Astrocyte (in vitro differentiated cells and primary cell): ENCODE results near the gene PPP2R5E. TPM values are rescaled to one million over a fixed set of nuclear protein-coding genes. Genes with fewer than 3 reads are reported as not detected.

Experiments
- DNase-seq: peaks from one replicate; pipeline ENCODE4 v3.0.0-alpha.2; 2010; ENCODE audit warnings: low read depth
- FAIRE-seq: peaks from 2 replicates; lab custom pipeline; 2011; peaks lifted over from hg19 to GRCh38; lab: Jason Lieb, UNC
- H2AFZ ChIP-seq: 2 replicates; pipeline ENCODE4 v1.6.0; 2012; ENCODE audit warnings: low read depth, low read length, inconsistent platforms
- H3K27ac ChIP-seq: 2 replicates; pipeline ENCODE4 v1.5.1; 2011; ENCODE audit warnings: low read depth, low read length, inconsistent platforms
- H3K27me3 ChIP-seq: 2 replicates; pipeline ENCODE4 v1.6.0; 2011; ENCODE audit warnings: low read length, inconsistent platforms; ENCODE audit not compliant: insufficient read depth
- H3K36me3 ChIP-seq: 2 replicates; pipeline ENCODE4 v1.5.1; 2011; ENCODE audit warnings: low read length, inconsistent platforms; ENCODE audit not compliant: insufficient read depth
- H3K4me1 ChIP-seq: 2 replicates; pipeline ENCODE4 v1.5.1; 2011; ENCODE audit warnings: low read length, inconsistent platforms; ENCODE audit not compliant: insufficient read depth
- H3K4me2 ChIP-seq: 2 replicates; pipeline ENCODE4 v1.6.0; 2012; ENCODE audit warnings: low read length, inconsistent platforms
- H3K4me3 ChIP-seq: 2 replicates; pipeline ENCODE4 v1.5.1; 2011; ENCODE audit warnings: low read depth, mild to moderate bottlenecking, low read length, inconsistent platforms; ENCODE audit not compliant: insufficient read depth
- H3K79me2 ChIP-seq: 2 replicates; pipeline ENCODE4 v1.6.0; 2012; ENCODE audit warnings: mild to moderate bottlenecking, low read length, inconsistent platforms; ENCODE audit not compliant: insufficient read depth
- H3K9ac ChIP-seq: 2 replicates; pipeline ENCODE4 v1.6.0; 2012; ENCODE audit warnings: mild to moderate bottlenecking, low read length, inconsistent platforms
- H3K9me3 ChIP-seq: 2 replicates; pipeline ENCODE4 v1.5.1; 2012; ENCODE audit warnings: low read depth, mild to moderate bottlenecking, low read length, inconsistent platforms; ENCODE audit not compliant: insufficient read depth
- H4K20me1 ChIP-seq: 2 replicates; pipeline ENCODE4 v1.6.0; 2012; ENCODE audit warnings: low read length, inconsistent platforms; ENCODE audit not compliant: insufficient read depth
- H3K27ac Mint-ChIP-seq: one replicate; pipeline ENCODE4 v1.8.0; 2021; ENCODE audit warnings: mild to moderate bottlenecking, mixed read lengths; ENCODE audit not compliant: unreplicated experiment
- H3K27me3 Mint-ChIP-seq: one replicate; pipeline ENCODE4 v1.8.0; 2021; ENCODE audit warnings: low read depth, mixed read lengths; ENCODE audit not compliant: unreplicated experiment
- H3K36me3 Mint-ChIP-seq: one replicate; pipeline ENCODE4 v1.8.0; 2021; ENCODE audit warnings: low read depth, mixed read lengths; ENCODE audit not compliant: unreplicated experiment
- H3K4me1 Mint-ChIP-seq: one replicate; pipeline ENCODE4 v1.8.0; 2021; ENCODE audit warnings: low read depth, mixed read lengths; ENCODE audit not compliant: unreplicated experiment
- H3K4me3 Mint-ChIP-seq: one replicate; pipeline ENCODE4 v1.8.0; 2021; ENCODE audit warnings: mild to moderate bottlenecking, moderate library complexity, mixed read lengths; ENCODE audit not compliant: unreplicated experiment
- H3K9me3 Mint-ChIP-seq: one replicate; pipeline ENCODE4 v1.8.0; 2021; ENCODE audit warnings: mild to moderate bottlenecking, mixed read lengths; ENCODE audit not compliant: unreplicated experiment
- EZH2 ChIP-seq: IDR thresholded peaks from 2 replicates; pipeline ENCODE4 v1.6.1; 2012; ENCODE audit warnings: mild to moderate bottlenecking, low read length, inconsistent platforms; ENCODE audit not compliant: insufficient read depth
- total RNA-seq: library from RNA; stranded (reverse); gene quantifications from 2 replicates; pipeline ENCODE4 v1.2.1, GENCODE V29; 2021
- TF ChIP-seq, protein P1 (sequence below): IDR thresholded peaks from 2 replicates; pipeline ENCODE4 v1.5.1; 2011; ENCODE audit warnings: low read depth, mild to moderate bottlenecking, inconsistent platforms, low read length, moderate library complexity; ENCODE audit not compliant: insufficient read depth

The PPP2R5E gene
- total RNA-seq, 1 donor from 2014 or later = 69.3 TPM

- no peak overlapping the region for H3K27ac Mint-ChIP-seq
- TF ChIP-seq, protein P1, sequence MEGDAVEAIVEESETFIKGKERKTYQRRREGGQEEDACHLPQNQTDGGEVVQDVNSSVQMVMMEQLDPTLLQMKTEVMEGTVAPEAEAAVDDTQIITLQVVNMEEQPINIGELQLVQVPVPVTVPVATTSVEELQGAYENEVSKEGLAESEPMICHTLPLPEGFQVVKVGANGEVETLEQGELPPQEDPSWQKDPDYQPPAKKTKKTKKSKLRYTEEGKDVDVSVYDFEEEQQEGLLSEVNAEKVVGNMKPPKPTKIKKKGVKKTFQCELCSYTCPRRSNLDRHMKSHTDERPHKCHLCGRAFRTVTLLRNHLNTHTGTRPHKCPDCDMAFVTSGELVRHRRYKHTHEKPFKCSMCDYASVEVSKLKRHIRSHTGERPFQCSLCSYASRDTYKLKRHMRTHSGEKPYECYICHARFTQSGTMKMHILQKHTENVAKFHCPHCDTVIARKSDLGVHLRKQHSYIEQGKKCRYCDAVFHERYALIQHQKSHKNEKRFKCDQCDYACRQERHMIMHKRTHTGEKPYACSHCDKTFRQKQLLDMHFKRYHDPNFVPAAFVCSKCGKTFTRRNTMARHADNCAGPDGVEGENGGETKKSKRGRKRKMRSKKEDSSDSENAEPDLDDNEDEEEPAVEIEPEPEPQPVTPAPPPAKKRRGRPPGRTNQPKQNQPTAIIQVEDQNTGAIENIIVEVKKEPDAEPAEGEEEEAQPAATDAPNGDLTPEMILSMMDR = no peak
- no peak for TF ChIP-seq EZH2
These were observed 89.7 kb downstream of the PPP2R5E start for GRCh38 chr14:63453443-63453936.

DNA sequence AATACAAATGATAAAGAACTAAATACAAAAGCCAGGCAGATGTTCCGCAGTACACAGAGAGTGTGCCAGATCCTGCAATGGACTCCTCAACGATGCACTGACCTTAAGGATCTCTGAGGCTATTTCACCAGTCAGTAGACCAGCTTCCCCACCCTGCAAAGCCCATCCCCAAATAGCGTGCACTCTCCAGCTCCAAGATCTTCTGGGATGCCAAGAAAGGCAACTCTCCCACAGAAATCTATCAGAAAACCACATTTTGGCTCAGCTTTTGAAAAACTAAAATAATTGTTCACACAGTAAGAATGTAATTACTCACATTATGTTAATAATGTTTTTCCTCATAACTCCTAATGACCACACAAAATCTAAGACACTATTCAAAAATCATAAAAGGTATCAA lies 90.4 kb downstream of the PPP2R5E start:
- no peaks in the 10 kb centered on the region for H3K9me3 ChIP-seq
- H3K4me1 ChIP-seq = peaks cover 15% of the 10 kb centered on the region
- H3K9ac ChIP-seq = no peak overlapping the region
- FAIRE-seq = no peak
- no peak overlapping the region for H3K4me3 ChIP-seq
- no peak for TF ChIP-seq EZH2
- TF ChIP-seq, protein P1 = no peak
- DNase-seq = peak; percentile 66
- H3K79me2 ChIP-seq = peaks cover 80% of the 10 kb centered on the region
- no peak overlapping the region for H2AFZ ChIP-seq
- no peak overlapping the region for H3K4me3 Mint-ChIP-seq
- H4K20me1 ChIP-seq = peaks cover 64% of the 10 kb centered on the region
- no peaks in the 10 kb centered on the region for H3K27me3 ChIP-seq
- H3K27ac ChIP-seq = peak overlapping the region; percentile 52
- no peaks in the 10 kb centered on the region for H3K27me3 Mint-ChIP-seq
- peaks cover 17% of the 10 kb centered on the region for H3K4me1 Mint-ChIP-seq
- H3K36me3 Mint-ChIP-seq = peaks cover 4% of the 10 kb centered on the region
- H3K36me3 ChIP-seq = peaks cover 3% of the 10 kb centered on the region
- no peak overlapping the region for H3K27ac Mint-ChIP-seq
- peak overlapping the region; percentile 8 for H3K4me2 ChIP-seq
- H3K9me3 Mint-ChIP-seq = no peaks in the 10 kb centered on the region

More at GRCh38 chr14:63453443-63453936, 89.7 kb downstream of the PPP2R5E start:
- no peak overlapping the region for H2AFZ ChIP-seq
- peaks cover 3% of the 10 kb centered on the region for H3K36me3 ChIP-seq
- no peak overlapping the region for H3K4me2 ChIP-seq
- peak; percentile 51 for DNase-seq
- no peak for FAIRE-seq
- peaks cover 4% of the 10 kb centered on the region for H3K36me3 Mint-ChIP-seq
- H3K79me2 ChIP-seq = peaks cover 84% of the 10 kb centered on the region
- no peaks in the 10 kb centered on the region for H3K9me3 ChIP-seq
- H3K9ac ChIP-seq = no peak overlapping the region
- H3K27me3 ChIP-seq = no peaks in the 10 kb centered on the region
- H3K4me3 Mint-ChIP-seq = no peak overlapping the region
- peaks cover 15% of the 10 kb centered on the region for H3K4me1 ChIP-seq
- H3K27ac ChIP-seq = peak overlapping the region; percentile 52
- H4K20me1 ChIP-seq = peaks cover 69% of the 10 kb centered on the region
- H3K4me3 ChIP-seq = no peak overlapping the region
- H3K4me1 Mint-ChIP-seq = peaks cover 17% of the 10 kb centered on the region
- no peaks in the 10 kb centered on the region for H3K27me3 Mint-ChIP-seq
- no peaks in the 10 kb centered on the region for H3K9me3 Mint-ChIP-seq

DNA sequence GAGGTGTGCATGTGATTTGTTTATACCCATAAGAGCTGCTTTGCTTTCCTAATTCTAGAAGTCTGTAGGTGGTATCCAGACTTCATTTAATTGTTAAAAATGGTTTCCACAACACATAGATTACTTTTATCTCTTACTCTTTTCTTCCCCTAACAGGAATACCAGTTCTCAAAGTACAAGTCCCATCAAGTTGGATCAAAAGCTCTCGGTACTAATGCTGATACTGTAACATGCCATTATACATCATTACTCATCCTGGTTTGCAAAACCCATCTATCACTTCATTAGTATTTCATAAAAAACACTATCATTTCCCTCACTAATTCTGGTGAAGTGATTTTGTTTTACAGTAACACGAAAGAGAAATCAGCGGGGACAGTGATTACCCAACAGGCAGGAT lies 94.3 kb downstream of the PPP2R5E start:
- Histone ChIP-seq H3K27ac (no peak overlapping the region), H3K4me1 (peaks cover 11% of the 10 kb centered on the region), H3K27me3 (no peaks in the 10 kb centered on the region), H3K9me3 (no peaks in the 10 kb centered on the region), H3K4me3 (no peak overlapping the region), H3K36me3 (peaks cover 3% of the 10 kb centered on the region), H3K4me2 (no peak overlapping the region), H3K9ac (no peak overlapping the region), H2AFZ (no peak overlapping the region), H3K79me2 (peaks cover 72% of the 10 kb centered on the region), H4K20me1 (peaks cover 57% of the 10 kb centered on the region)
- H3K36me3 Mint-ChIP-seq = peaks cover 11% of the 10 kb centered on the region
- H3K27ac Mint-ChIP-seq = no peak overlapping the region
- no peaks in the 10 kb centered on the region for H3K9me3 Mint-ChIP-seq
- FAIRE-seq = no peak
- TF ChIP-seq, protein P1 = no peak
- no peak for TF ChIP-seq EZH2
- H3K27me3 Mint-ChIP-seq = no peaks in the 10 kb centered on the region
- DNase-seq = no peak
- H3K4me1 Mint-ChIP-seq = peaks cover 9% of the 10 kb centered on the region
- H3K4me3 Mint-ChIP-seq = no peak overlapping the region
